Measurements from ENCODE around the gene NPHP4.

DNA sequence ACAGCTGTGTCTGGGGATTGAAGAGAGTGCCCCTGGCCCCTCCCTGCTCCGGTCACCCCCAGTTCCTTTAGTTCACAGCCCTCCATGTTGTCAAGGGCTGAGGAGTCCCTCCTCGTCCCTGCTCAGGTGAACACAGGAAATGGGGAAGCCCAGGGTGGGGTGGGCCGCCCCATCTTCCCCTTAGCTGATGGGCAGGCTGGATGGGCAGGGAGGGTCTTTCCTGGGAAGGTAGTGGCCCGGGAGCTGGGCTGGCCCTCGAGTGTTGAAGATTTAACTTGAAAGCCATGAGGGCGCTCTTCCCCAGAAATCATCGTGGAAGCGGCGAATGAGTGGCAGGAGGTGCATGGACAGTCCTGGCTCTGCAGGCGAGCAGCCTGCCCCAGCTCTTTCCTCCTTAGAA is 18.3 kb upstream of the NPHP4 start:
- no peak for TF ChIP-seq POLR2AphosphoS5 (IDR thresholded peaks at IDR 0.05; ENCODE audit: borderline replicate concordance, low read depth, low read length)
- no peak for TF ChIP-seq EZH2 (IDR thresholded peaks at IDR 0.05)

Measured in SK-N-MC (cell line).